Left ventricle myocardium superior (tissue), 1 donor: ENCODE results near the gene ZNF273. TPM values are rescaled to one million over a fixed set of nuclear protein-coding genes. Genes with fewer than 3 reads are reported as not detected.
"Not testable (repeated sequence)": the region's sequence is repeated elsewhere in the genome, so short reads cannot be mapped to it uniquely, and the experiment has no call there.

ENCODE experiments used
- ATAC-seq: fragments of 200-7000 bp; cut with Tn5 transposase; one replicate; pipeline ENCODE4 v1.9.1; 2020; ENCODE audit warnings: mild to moderate bottlenecking, moderate library complexity
- DNase-seq: peaks from one replicate; pipeline ENCODE4 v3.0.0-alpha.2; 2020
- intact Hi-C: fragments of 100-400 bp; cut with micrococcal nuclease; formaldehyde crosslinking; loops from one replicate; pipeline ENCODE4 v1.11.0; 2022
- long read RNA-seq: library from polyadenylated mRNA; unstranded; transcript quantifications from one replicate; pipeline ENCODE4 v2.0.0, GENCODE V29; 2021
- total RNA-seq: library from RNA; stranded (reverse); fragmentation: NEBNext Ultra II Directional; extraction: Animal tissue kit (Norgen Biotek cat#: 25700); gene quantifications from one replicate; pipeline ENCODE4 v1.2.1, GENCODE V29; 2021
- donor health status: DM: no; HTN: yes; CAD: no; lungs with severe emphysema.

ZNF273 gene
- total RNA-seq = 2.4 TPM
- long read RNA-seq, partial matches to known transcripts = 0 of 3 reads
- long read RNA-seq, other reads (novel, unspliced or antisense) = 3 of 3 reads

DNA sequence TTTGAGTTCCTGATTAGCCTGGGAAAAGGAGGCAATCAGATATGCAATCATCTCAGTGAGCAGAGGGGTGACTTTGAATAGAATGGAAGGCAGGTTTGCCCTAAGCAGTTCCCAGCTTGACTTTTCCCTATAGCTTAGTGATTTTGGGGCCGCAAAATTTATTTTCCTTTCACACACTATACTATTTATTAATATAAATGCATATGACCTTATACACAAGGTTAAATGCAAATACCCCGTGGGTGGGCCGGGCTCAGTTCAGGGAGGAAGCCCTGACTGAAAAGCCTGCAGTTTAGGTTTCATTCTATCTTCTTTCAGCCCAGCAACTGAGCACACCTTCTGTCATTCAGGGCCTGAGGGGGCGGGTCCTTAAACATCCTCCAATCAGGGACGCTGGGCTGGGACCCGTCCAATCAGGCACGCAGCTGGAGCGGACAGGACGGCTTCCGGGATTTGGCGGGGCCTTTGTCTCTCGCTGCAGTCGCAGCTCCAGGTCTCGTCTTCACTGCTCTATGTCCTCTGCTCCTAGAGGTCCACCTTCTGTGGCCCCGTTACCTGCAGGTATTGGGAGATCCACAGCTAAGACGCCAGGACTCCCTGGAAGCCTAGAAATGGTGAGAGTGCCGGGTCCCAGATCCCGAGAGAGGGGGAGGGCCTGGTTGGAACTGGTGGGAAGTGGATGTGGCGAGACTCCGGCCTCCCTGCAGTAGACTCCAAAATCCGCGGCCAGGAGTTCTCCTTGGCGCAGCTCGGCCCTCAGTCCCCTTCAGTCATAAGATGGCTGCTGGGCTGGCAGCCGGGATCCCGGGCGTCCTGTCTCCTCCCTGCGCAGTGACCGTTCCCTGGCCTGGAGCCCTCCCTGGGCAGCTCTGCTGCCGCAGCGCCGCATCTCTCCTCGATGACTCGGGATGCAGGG is at the start of gene ZNF273:
Gene ZNF273 (plus strand): TSS at position 468 of the 916 bp plus-strand sequence. CDS start 45 bp downstream, at position 513.
- intact Hi-C loops = no loop called here
- peak; percentile 100 for ATAC-seq
- DNase-seq = peak; percentile 95

DNA sequence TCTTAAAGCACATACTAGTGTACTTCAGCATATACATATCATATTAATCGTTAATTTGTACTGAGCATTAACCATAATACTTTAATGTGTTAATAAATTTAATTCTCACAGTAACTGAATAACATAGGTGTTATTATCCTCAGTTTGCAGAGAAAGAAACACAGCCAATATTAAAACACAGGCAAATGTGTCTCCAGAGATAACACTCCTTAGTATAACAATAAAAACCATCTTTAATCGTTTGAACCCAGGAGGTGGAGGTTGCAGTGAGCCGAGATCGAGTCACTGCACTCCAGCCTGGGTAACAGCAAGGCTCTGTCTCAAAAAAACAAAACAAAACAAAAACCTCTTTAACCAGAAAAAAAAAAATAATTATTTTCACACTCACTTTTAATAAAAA is 49.4 kb upstream of the ZNF273 start:
- ATAC-seq = no peak
- intact Hi-C loops = no loop called here
- no peak for DNase-seq

DNA sequence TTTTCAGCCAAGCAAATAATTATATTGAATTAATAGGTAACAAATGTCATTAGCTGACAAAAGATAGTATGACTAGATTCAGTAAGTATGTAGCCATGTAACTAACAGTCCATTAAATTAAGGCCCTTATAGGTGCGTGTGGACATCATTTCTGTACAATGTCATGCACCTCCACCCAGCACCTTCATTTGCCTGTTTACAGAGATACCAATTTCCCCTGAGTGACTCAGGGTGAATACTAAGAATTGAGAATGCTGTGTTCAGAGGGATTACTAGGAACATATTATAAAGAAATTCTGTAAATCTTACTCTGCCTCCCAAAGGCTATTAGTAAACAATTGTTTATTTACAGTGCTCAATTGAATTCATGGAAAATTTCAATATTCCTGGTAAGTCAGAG is 48.1 kb upstream of the ZNF273 start:
- DNase-seq = no peak
- intact Hi-C loops = no loop called here

DNA sequence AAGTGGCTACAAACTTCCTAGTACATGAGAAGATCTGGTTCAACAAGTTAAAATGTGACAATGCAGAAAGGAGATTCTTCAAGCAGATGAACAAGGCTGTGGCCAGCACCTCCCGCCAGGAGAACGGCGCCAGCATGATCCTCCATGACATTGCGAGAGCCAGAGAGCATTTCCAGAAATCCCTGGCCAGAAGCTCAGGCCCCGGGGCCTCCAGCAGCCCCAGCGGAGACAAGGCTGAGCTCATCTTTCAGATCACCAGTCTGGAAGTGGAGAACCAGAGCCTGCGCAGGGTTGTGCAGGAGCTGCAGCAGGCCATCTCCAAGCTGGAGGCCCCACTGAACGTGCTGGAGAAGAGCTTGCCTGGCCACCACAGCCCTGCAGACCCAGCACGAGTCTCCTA is 40.1 kb upstream of the ZNF273 start:
- intact Hi-C loops = no loop called here
- DNase-seq = no peak
- no peak for ATAC-seq

More for the DNA sequence above, 48.1 kb upstream of the ZNF273 start:
- ATAC-seq = no peak

DNA sequence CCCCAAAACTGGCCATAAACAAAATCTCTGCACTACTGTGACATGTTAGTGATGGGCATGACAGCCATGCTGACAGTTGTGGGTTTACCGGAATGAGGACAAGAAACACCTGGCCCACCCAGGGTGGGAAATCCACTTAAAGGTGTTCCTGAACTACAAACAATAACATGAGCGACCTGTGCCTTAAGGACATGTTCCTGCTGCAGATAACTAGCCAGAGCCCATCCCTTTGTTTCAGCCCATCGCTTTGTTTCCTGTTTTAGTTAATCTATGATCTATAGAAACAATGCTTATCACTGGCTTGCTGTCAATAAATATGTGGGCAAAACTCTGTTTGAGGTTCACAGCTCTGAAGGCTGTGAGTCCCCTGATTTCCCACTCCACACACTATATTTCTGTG is 39.5 kb upstream of the ZNF273 start:
- ATAC-seq, intact Hi-C loops, DNase-seq: not testable (repeated sequence)

DNA sequence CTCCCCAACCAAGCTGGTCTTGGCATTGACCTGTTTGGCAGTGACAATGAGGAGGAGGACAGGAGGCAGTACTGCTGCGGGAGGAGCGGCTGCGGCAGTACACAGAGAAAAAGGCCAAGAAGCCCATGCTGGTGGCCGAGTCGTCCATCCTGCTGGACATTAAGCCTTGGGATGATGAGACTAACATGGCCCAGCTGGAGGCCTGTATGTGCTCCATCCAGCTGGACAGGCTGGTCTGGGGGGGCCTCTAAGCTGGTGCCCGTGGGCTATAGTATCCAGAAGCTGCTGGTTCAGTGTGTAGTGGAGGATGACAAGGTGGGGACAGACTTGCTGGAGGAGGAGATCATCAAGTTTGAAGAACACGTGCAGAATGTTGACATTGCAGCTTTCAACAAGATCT is 39.1 kb upstream of the ZNF273 start:
- no peak for DNase-seq
- no peak for ATAC-seq
- intact Hi-C loops = no loop called here

DNA sequence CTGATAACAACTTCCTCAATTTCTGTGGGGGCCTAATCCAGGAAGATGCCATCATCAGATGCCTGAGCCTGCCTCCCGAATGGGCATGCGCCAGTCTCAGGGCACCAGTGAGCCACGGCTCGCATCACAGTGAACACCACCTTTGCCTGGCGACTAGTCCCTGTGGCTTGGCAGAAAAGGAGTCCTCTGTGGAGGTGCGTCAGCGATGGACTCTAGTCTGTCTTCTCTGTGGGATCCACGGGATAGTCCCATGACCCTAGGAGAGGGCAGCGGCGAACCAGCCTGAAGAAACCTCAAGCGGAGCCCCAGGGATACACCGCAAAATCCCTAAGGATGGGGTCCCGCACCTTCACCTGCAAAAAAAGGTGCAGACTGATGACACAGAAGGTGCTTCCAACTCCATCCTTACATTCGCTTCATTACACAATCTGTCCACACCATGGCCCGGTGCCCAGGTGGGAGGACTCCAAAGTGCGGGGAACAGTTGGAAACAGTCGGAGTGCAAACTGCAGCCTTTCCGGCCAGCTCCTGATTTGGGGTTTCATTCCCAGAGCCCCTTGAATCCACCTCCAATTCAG is 35.1 kb upstream of the ZNF273 start:
- ATAC-seq (no peak), DNase-seq (no peak)
- intact Hi-C loops = no loop called here

DNA sequence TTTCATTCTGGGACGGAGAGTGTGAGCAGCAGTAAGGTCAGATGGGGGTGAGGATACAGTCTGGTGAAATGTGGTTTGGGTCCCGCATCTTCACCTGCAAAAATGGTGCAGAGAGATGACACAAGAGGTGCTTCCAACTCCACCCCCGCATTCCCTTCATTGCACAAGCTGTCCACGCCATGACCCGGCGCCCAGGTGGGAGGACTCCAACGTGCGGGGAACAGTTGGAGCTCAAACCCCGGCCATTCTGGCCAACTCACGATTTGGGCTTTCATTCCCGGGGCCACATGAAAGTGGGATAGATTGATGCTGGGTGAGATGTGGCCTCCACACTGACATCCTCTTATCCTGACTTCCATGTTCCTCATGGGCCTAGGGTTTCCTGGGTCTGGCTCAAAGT is 34.6 kb upstream of the ZNF273 start:
- intact Hi-C loops = no loop called here
- ATAC-seq = no peak
- DNase-seq = no peak

DNA sequence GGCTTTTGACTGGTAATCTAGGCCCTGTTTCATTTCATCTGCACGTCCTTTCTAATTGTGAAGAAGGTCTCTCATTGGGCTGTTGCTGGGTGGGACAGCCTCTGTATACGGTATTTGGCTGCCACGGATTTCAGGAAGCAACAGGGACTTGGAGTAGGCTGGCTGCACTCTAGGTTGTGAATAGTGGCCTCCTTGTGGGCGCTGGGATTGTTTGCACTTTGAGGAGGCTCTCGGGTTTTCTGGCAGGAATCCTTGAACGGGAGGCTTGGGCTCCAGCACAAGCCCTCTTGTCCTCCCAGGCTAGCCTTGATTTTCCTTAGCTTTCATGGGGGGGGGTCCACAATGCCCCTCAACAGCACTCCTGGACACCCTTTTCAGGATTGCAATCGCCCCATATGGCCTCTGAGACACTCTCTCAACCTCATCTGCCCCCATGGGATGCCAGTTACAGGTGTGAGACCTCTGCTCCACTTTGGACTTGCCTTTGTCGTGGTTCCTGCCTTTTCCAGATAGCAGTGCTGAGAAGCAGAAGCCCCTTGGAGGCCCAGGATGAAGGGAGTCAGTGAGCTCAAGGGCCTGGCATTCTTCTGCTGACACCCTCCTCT is 33.9 kb upstream of the ZNF273 start:
- DNase-seq = no peak
- intact Hi-C loops = no loop called here
- no peak for ATAC-seq

DNA sequence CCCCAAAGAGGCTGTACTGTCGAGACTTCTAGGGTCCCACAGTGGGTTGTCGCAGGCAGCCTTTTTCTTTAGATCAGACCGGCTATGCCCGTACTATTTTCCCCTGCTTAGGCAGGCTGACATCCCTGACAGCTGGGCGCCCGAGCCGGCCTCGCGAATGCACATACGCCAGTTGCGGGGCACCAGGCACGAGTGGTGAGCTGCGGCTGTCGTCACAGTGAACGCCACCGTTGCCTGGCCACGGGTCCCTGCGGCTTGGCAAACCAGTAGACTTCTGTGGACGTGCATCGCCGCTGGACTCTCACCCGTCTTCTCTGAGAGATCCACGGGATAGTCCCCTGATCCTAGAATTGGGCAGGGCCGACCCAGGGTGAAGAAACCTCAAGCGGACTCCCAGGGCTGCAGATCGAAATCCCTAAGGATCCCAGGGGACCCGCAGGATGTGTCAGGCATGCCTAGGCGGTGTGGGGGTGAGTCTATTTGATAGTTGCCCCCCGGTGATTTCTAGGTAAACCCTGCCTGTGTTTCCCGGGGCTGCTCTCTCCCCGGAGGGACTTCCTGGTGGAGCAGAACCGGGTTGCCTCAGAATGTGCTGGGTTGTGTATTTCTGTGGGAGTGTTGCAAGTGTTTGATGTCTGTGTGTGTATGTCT is 33.0 kb upstream of the ZNF273 start:
- intact Hi-C loops = no loop called here
- DNase-seq = no peak

DNA sequence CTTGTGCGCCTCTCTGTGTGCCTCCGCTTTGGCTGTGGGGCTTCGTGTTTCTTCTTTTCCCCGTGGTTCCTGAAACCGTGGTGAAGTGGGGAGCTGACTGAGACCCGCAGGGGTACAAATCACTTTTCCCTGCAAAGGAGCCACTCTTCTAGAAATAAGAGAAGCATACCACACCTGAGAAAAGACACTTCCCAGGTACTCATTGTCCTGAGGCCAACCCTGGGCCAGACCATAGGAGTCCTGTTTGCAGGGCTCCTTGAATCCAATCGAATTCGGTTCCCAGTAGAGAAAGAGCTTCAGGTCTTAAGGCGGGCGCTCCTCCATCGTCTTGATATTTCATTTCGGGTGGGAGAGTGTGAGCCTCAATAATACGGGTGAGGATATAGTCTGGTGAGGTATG is 32.4 kb upstream of the ZNF273 start:
- ATAC-seq (no peak), DNase-seq (no peak)

More for the DNA sequence above, 33.0 kb upstream of the ZNF273 start:
- ATAC-seq = no peak

DNA sequence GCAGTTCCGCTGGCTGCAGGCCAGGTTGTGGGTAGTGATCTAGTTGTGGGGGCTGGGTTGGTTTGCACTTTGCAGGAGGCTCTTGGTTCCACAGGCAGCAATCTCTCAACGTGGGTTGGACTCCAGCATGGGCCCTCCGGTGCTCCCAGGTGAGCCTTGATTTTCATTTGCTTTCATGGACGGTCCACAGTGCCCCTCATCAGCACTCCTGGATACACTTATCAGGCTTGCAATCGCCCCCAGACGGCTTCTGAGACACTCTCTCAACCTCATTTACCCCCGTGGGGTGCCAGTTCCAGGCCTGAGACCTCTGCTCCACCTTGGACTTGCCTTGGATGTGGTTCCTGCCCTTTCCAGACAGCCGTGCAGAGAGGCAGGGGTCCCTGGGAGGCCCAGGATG is 31.3 kb upstream of the ZNF273 start:
- intact Hi-C loops = no loop called here
- DNase-seq (no peak), ATAC-seq (no peak)

More for the DNA sequence above, 32.4 kb upstream of the ZNF273 start:
- intact Hi-C loops = no loop called here

DNA sequence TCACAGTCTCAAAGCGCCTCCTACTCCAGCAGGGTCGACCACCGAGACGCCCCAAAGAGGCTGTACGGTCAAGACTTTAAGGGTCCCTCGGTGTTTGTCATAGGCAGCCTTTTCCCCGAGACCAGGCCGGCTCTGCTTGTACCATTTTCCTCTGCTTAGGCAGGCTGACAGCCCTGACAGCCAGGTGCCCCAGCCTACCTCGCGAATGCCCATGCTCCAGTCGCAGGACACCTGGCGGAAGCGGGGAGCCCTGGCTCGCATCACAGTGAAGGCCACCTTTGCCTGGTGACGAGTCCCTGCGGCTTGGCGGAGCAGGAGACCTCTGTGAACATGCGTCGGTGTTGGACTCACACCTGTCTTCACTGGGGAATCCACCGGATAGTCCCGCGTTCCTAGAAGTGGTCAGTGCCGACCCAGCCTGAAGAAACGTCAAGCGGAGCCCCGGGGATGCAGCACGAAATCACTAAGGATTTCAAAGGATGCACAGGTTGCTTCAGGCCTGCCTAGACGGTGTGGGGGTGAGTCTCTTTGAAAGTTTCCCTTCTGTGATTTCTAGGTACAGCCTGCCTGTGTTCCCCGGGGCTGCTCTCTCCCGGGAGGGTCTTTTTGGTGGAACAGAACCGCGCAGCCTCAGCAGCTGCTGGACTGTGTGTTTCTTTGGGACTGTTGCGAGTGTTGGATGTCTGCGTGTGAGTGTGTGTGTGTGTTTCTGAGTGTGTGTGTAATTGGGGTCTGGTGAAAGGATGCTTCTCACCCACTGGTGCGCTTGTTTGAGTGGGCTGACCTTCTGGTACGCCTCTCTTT is 30.5 kb upstream of the ZNF273 start:
- intact Hi-C loops = no loop called here
- ATAC-seq (no peak), DNase-seq (no peak)

DNA sequence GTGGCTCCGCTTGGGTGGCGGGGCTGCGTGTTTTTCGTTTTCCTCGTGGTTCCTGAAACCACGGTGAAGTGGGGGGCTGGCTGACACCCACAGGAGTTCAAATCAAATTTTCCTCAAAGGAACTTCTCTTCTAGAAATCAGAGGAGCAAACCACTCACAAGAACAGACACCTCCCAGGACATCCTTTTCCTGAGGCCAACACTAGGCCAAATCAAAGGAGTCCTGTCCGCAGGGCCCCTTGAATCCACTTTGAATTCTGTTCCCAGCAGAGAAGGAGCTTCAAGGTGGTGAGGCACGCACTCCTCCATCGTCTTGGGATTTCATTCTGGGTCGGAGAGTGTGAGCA is 29.9 kb upstream of the ZNF273 start:
- intact Hi-C loops = no loop called here
- ATAC-seq = no peak
- DNase-seq = no peak

DNA sequence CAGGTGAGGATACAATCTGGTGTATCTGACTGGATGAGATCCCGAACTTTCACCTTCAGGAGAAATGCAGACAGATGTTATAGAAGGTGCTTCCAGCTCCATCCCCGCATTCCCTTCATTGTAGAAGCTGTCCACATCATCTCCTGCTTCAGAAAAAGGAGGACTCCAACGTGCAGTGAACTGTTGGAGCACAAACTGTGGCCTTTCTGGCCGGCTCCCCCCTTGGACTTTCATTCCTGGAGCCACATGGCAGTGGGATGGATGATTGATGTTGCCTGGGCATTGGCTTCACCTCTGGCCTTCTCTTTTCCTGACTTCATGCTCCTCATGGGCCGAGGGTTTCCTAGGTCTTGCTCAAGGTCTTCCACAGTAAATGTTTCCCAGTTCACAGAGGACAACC is 29.6 kb upstream of the ZNF273 start:
- intact Hi-C loops = no loop called here
- no peak for DNase-seq
- ATAC-seq = no peak

DNA sequence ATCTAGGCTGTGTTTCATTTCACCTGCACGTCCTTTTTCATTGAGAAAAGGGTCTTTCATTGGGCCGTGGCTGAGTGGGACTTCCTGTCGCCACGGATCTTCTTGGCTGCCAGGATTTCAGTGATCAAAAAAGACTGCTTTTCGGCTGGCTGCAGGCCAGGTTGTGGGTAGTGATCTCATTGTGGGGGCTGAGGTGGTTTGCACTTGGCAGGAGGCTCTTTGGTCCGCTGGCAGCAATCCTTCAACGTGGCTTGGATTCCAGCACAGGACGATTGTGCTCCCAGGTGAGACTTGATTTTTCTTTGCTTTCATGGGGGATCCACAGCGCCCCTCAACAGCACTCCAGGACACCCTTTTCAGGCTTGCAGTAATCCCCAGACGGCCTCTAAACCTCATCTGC is 29.0 kb upstream of the ZNF273 start:
- DNase-seq (no peak), ATAC-seq (no peak)
- intact Hi-C loops = no loop called here

DNA sequence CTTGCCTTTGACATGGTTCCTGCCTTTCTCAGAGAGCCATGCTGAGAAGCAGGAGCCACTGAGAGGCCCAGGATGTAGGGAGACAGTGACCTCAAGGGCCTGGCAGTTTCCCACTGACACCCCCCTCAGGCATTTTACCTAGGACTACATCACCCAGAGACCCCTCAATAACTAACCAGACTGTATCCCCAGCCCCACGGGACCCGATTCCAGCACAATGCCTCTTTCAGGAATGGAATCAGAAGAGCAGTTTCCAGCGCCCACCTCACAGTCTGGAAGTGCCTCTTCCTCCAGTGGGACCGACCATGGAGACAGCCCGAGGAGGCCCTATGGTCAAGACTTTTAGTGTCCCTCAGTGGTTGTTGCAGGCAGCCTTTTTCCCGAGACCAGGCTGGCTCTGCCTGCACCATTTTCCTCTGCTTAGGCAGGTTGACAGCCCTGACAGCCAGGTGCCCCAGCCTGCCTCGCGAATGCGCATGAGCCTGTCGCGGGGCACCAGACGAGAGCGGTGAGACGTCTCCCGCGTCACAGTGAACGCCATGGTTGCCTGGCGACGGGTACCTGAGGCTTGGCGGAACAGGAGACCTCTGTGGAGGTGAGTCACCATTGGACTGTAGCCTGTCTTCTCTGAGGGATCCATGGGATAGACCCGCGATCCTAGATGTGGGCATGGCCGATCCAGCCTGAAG is 28.4 kb upstream of the ZNF273 start:
- no peak for DNase-seq
- intact Hi-C loops = no loop called here
- no peak for ATAC-seq

DNA sequence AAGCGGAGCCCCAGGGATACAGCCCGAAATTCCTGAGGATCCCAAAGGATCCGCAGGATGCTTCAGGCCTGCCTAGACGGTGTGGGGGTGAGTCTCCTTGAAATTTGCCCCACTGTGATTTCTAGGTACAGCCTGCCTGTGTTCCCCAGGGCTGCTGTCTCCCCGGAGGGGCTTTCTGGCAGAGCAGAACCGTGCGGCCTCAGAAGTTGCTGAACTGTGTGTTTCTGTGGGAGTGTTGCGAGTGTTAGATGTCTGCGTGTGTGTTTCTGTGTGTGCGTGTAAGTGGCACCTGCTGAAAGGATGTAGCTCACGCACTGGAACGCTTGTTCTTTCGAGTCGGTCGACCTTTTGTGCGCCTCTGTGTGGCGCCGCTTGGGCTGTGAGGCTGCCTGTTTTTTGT is 27.8 kb upstream of the ZNF273 start:
- ATAC-seq (no peak), DNase-seq (no peak)
- intact Hi-C loops = no loop called here
